ENCODE data around the gene JAZF1. TPM values are rescaled to one million over a fixed set of nuclear protein-coding genes. Genes with fewer than 3 reads are reported as not detected.

The JAZF1 gene
- total RNA-seq, 1 experiment from 2014 or later: 0.90 TPM

DNA sequence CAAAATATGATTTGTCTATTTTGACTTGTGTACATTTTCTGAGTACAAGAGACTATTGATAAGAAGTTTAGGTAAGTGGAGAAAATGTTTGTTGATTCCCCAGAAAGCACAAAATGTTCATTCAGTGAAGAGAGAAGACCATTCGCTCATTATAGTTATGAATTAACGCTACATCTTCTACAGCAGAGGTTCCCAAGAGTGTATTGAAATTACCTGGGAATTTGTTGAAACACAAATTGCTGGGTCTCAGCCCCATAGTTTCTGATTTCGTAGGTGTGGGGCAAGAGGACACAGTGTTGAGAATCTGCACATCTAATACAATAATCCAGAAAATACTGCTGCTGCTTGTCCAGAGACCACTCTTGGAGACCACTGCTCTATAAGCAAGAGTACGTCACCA, 24.2 kb downstream of the JAZF1 start:
- no peak overlapping the region for H2AFZ ChIP-seq
- CTCF ChIA-PET: no interaction called here
- H3K9me3 ChIP-seq (ENCODE audit: insufficient read depth, low read depth): no peaks in the 10 kb centered on the region
- peaks cover 24% of the 10 kb centered on the region for H3K4me1 ChIP-seq (replicated peaks; ENCODE audit: insufficient read depth)
- POLR2A ChIA-PET (ENCODE audit: unreplicated experiment): no interaction called here
- intact Hi-C loops (cut with micrococcal nuclease; ENCODE audit: unreplicated experiment): no loop called here
- no peaks in the 10 kb centered on the region for H3K79me2 ChIP-seq (ENCODE audit: low read depth)
- no peaks in the 10 kb centered on the region for H4K20me1 ChIP-seq (ENCODE audit: insufficient read depth)
- no peaks in the 10 kb centered on the region for H3K9me2 ChIP-seq (ENCODE audit: insufficient read depth)
- no TSS peak for BruUV-seq (replicated peaks)
- no peak for TF ChIP-seq EZH2 (IDR thresholded peaks at IDR 0.05; ENCODE audit: low read depth)
- TF ChIP-seq, protein P1, sequence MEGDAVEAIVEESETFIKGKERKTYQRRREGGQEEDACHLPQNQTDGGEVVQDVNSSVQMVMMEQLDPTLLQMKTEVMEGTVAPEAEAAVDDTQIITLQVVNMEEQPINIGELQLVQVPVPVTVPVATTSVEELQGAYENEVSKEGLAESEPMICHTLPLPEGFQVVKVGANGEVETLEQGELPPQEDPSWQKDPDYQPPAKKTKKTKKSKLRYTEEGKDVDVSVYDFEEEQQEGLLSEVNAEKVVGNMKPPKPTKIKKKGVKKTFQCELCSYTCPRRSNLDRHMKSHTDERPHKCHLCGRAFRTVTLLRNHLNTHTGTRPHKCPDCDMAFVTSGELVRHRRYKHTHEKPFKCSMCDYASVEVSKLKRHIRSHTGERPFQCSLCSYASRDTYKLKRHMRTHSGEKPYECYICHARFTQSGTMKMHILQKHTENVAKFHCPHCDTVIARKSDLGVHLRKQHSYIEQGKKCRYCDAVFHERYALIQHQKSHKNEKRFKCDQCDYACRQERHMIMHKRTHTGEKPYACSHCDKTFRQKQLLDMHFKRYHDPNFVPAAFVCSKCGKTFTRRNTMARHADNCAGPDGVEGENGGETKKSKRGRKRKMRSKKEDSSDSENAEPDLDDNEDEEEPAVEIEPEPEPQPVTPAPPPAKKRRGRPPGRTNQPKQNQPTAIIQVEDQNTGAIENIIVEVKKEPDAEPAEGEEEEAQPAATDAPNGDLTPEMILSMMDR (conservative IDR thresholded peaks at IDR 0.05): no peak
- H3K27ac ChIP-seq: no peak overlapping the region
- no peak for DNase-seq
- H3F3A ChIP-seq (ENCODE audit: insufficient read depth, low read depth): peaks cover 14% of the 10 kb centered on the region; the same call in 1 of the 2 replicates
- H3K4me2 ChIP-seq: peak overlapping the region; percentile 44
- no peaks in the 10 kb centered on the region for H3K36me3 ChIP-seq (ENCODE audit: low read depth)
- H3K27me3 ChIP-seq (ENCODE audit: insufficient read depth, low read depth): no peaks in the 10 kb centered on the region
- H3K4me3 ChIP-seq: no peak overlapping the region

DNA sequence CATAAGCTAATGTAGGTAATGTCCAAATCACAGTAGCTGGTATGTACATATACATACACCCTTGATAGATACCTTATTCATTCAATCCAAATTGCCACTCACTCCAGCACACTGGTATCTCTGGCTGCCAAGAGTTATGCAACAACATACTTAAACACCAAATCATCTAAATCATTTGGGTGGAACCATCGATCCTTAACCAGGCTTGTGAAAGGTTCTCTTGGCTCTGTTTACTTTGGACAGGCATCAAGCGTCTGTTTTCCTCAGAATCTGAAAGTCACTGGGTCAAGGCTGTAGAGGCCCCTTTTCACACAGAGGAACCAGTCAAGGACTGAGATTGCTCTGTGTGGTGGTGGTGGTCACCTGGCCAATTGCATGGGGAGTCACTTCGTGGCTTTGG, 24.6 kb downstream of the JAZF1 start:
- no peaks in the 10 kb centered on the region for H3K36me3 ChIP-seq (ENCODE audit: low read depth)
- peak overlapping the region; percentile 44 for H3K4me2 ChIP-seq
- BruUV-seq (replicated peaks): no TSS peak
- no peak overlapping the region for H3K4me3 ChIP-seq
- no peak overlapping the region for H3K27ac ChIP-seq
- ChIA-PET POLR2A (ENCODE audit: unreplicated experiment) (no interaction called here), CTCF (no interaction called here)
- peak in 1 of 2 experiments; percentile 95 for DNase-seq
- peaks cover 24% of the 10 kb centered on the region for H3K4me1 ChIP-seq (replicated peaks; ENCODE audit: insufficient read depth)
- no peaks in the 10 kb centered on the region for H4K20me1 ChIP-seq (ENCODE audit: insufficient read depth)
- H3K9me3 ChIP-seq (ENCODE audit: insufficient read depth, low read depth): no peaks in the 10 kb centered on the region
- no peak overlapping the region for H2AFZ ChIP-seq
- intact Hi-C loops (cut with micrococcal nuclease; ENCODE audit: unreplicated experiment): no loop called here
- no peaks in the 10 kb centered on the region for H3K79me2 ChIP-seq (ENCODE audit: low read depth)
- H3K27me3 ChIP-seq (ENCODE audit: insufficient read depth, low read depth): no peaks in the 10 kb centered on the region
- H3F3A ChIP-seq (ENCODE audit: insufficient read depth, low read depth): peaks cover 14% of the 10 kb centered on the region; the same call in 1 of the 2 replicates
- H3K9me2 ChIP-seq (ENCODE audit: insufficient read depth): no peaks in the 10 kb centered on the region
- no peak for TF ChIP-seq EZH2 (IDR thresholded peaks at IDR 0.05; ENCODE audit: low read depth)

DNA sequence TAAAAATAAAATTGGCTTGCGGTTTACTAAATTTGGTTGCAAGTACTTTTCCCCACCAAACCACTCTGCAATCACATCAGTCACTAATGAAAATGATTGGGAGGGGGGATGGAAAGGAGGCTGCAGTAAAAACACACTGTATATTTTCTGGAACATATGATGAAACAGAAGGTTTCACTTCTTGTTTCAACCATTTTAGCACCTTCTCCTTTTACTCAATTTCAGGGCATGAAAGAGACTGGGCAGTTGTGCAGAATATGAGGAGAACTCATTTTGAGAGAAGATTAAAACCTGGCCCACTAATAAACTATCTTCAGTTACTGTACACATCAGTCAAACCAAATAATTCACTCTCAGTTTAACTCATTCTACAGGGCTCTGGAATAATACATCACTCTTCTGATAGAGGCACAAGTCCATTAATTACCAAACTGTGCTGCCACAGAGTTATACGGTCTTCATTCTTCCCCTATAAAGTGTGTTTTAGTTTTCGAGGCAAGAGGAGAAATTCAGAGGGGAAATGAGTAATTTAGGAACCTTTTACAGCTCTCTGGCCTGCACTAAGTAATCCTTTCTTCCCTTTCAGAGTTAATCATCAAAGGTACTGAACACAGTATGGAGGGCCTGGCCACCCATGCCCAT, 25.5 kb downstream of the JAZF1 start:
- TF ChIP-seq, protein P1 (conservative IDR thresholded peaks at IDR 0.05): no peak
- TF ChIP-seq EZH2 (IDR thresholded peaks at IDR 0.05; ENCODE audit: low read depth): no peak
- CTCF ChIA-PET: no interaction called here
- Histone ChIP-seq H3K27ac (no peak overlapping the region), H3K4me1 (replicated peaks; ENCODE audit: insufficient read depth) (peaks cover 24% of the 10 kb centered on the region), H3F3A (ENCODE audit: insufficient read depth, low read depth) (peaks cover 14% of the 10 kb centered on the region; the same call in 1 of the 2 replicates), H3K79me2 (ENCODE audit: low read depth) (no peaks in the 10 kb centered on the region), H3K27me3 (ENCODE audit: insufficient read depth, low read depth) (no peaks in the 10 kb centered on the region), H3K4me2 (peak overlapping the region; percentile 44; the same call in 1 of the 2 replicates), H3K4me3 (no peak overlapping the region), H2AFZ (no peak overlapping the region), H4K20me1 (ENCODE audit: insufficient read depth) (no peaks in the 10 kb centered on the region), H3K9me2 (ENCODE audit: insufficient read depth) (no peaks in the 10 kb centered on the region), H3K36me3 (ENCODE audit: low read depth) (no peaks in the 10 kb centered on the region), H3K9me3 (ENCODE audit: insufficient read depth, low read depth) (no peaks in the 10 kb centered on the region)
- intact Hi-C loops (cut with micrococcal nuclease; ENCODE audit: unreplicated experiment): no loop called here
- DNase-seq: no peak
- POLR2A ChIA-PET (ENCODE audit: unreplicated experiment): no interaction called here
- BruUV-seq (replicated peaks): no TSS peak

DNA sequence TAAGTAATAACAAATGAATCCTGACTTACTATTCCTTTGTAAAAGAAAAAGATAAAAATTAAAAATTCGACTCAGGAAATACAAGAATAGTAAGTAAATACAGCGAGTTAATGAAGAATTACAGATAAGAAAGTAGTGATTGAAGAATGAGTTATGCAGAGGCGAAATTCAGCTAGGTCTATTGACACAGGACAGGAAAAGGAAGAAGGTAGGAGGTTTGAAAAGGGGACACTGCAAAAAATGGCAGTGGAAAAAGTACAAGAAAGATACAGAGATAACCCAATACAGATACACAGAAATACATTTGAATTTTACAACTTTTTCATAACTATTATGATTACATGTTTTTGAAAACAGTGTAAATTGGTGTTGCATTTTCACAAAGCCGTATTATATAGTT, 28.0 kb downstream of the JAZF1 start:
- Histone ChIP-seq H3K4me3 (no peak overlapping the region), H2AFZ (no peak overlapping the region), H3K79me2 (ENCODE audit: low read depth) (no peaks in the 10 kb centered on the region), H3K9me2 (ENCODE audit: insufficient read depth) (no peaks in the 10 kb centered on the region), H3K27me3 (ENCODE audit: insufficient read depth, low read depth) (no peaks in the 10 kb centered on the region), H3K27ac (no peak overlapping the region), H3K36me3 (ENCODE audit: low read depth) (no peaks in the 10 kb centered on the region), H4K20me1 (ENCODE audit: insufficient read depth) (no peaks in the 10 kb centered on the region), H3K9me3 (ENCODE audit: insufficient read depth, low read depth) (no peaks in the 10 kb centered on the region), H3K4me2 (no peak overlapping the region), H3K4me1 (replicated peaks; ENCODE audit: insufficient read depth) (peaks cover 24% of the 10 kb centered on the region), H3F3A (ENCODE audit: insufficient read depth, low read depth) (peaks cover 14% of the 10 kb centered on the region; the same call in 1 of the 2 replicates)
- BruUV-seq (replicated peaks): no TSS peak
- CTCF ChIA-PET: no interaction called here
- TF ChIP-seq, protein P1 (conservative IDR thresholded peaks at IDR 0.05): no peak
- TF ChIP-seq EZH2 (IDR thresholded peaks at IDR 0.05; ENCODE audit: low read depth): no peak
- no peak for DNase-seq
- intact Hi-C loops (cut with micrococcal nuclease; ENCODE audit: unreplicated experiment): no loop called here
- POLR2A ChIA-PET (ENCODE audit: unreplicated experiment): no interaction called here

Measured in PC-9 (cell line).